KMS-11 (cell line): Measurements from ENCODE around the gene FBXW7.

Experiments
- H2AFZ ChIP-seq: fragments of 200-600 bp; sonication (generic); 2 replicates; pipeline ENCODE4 v1.6.1; 2016; ENCODE audit warnings: antibody characterized with exemption, mixed run types, low read depth
- H3K27ac ChIP-seq: fragments of 200-600 bp; sonication (generic); 2 replicates; pipeline ENCODE4 v1.6.1; 2016; ENCODE audit warnings: mild to moderate bottlenecking, mixed run types
- H3K27me3 ChIP-seq: fragments of 200-600 bp; sonication (generic); 2 replicates; pipeline ENCODE4 v1.6.1; 2017; ENCODE audit warnings: mild to moderate bottlenecking, low read depth, mixed run types, moderate library complexity; ENCODE audit not compliant: insufficient read depth
- H3K36me3 ChIP-seq: fragments of 200-600 bp; sonication (generic); 2 replicates; pipeline ENCODE4 v1.6.1; 2017; ENCODE audit warnings: mild to moderate bottlenecking, mixed run types; ENCODE audit not compliant: insufficient read depth
- H3K4me1 ChIP-seq: fragments of 200-600 bp; sonication (generic); 2 replicates; pipeline ENCODE4 v1.6.1; 2016; ENCODE audit warnings: mild to moderate bottlenecking, low read depth, mixed run types; ENCODE audit not compliant: poor library complexity, severe bottlenecking
- H3K4me2 ChIP-seq: fragments of 200-600 bp; sonication (generic); 2 replicates; pipeline ENCODE4 v1.7.0; 2016; ENCODE audit warnings: mild to moderate bottlenecking, mixed run types
- H3K4me3 ChIP-seq: fragments of 200-600 bp; sonication (generic); IDR thresholded peaks from 2 replicates; pipeline ENCODE4 v1.6.1; 2017; ENCODE audit warnings: low read depth, low read length, mixed read lengths; ENCODE audit not compliant: insufficient read depth
- H3K79me2 ChIP-seq: fragments of 200-600 bp; sonication (generic); 2 replicates; pipeline ENCODE4 v1.6.1; 2016; ENCODE audit warnings: low read depth, mixed run types; ENCODE audit not compliant: insufficient read depth
- H3K9ac ChIP-seq: fragments of 200-600 bp; sonication (generic); 2 replicates; pipeline ENCODE4 v1.6.1; 2016; ENCODE audit warnings: mild to moderate bottlenecking, mixed run types
- H4K20me1 ChIP-seq: fragments of 200-600 bp; sonication (generic); 2 replicates; pipeline ENCODE4 v1.6.1; 2016; ENCODE audit warnings: mild to moderate bottlenecking, mixed run types; ENCODE audit not compliant: insufficient read depth
- CTCF ChIP-seq: fragments of 200-600 bp; sonication (generic); conservative IDR thresholded peaks from 2 replicates; pipeline ENCODE4 v1.6.1; 2017; ENCODE audit warnings: low read depth, mild to moderate bottlenecking, antibody characterized with exemption, low read length, moderate library complexity, mixed read lengths

FBXW7 gene

DNA sequence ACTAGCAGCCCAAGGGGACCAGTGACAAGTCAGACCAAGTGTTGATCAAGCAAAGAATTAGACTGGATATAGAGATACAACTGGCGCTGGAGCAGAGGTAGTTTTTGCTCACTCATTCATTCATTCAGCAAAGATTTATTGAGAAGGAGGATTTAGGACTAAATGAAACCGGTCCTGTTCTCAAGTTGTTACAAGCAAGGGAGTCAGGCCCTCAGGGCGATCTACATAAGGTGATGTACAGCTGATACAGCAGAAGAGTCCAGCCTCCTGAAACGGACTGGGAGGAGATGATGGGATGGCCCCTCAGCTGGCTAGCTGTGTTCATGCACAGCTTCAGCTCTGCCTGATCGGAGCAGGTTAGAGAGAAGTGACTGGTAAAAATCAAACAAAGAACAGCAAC is 242.4 kb downstream of the FBXW7 start:
- Histone ChIP-seq H3K4me2 (no peak overlapping the region), H3K27me3 (no peaks in the 10 kb centered on the region), H3K4me3 (no peak overlapping the region), H3K79me2 (no peaks in the 10 kb centered on the region), H3K36me3 (no peaks in the 10 kb centered on the region), H3K4me1 (no peaks in the 10 kb centered on the region), H2AFZ (no peak overlapping the region), H3K27ac (no peak overlapping the region), H3K9ac (no peak overlapping the region), H4K20me1 (no peaks in the 10 kb centered on the region)
- TF ChIP-seq CTCF, result no peak

DNA sequence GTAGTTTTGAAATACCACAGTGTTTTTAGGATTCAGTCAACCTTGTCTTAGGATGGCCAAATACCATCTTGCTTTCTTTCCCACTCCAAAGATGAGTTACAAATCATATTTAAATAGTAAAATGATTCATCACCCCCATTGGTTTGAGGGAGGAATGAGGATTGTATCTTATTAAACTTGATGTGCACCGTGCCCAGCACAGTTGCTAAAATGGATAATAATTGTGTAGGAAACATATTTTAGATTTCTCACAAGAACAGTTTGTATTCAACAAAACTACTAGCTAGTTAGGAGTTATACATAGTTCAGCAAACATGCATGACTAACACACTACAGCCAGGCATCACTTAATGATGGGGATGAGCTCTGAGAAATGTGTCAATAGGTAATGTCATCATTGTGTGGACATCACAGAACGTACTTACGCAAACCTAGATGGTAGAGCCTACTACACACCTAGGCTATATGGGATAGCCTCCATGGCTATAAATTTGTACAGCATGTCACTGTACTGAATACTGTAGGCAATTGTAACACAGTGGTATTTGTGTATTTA is 245.4 kb downstream of the FBXW7 start:
- H3K27ac ChIP-seq, result no peak overlapping the region
- no peaks in the 10 kb centered on the region for H3K79me2 ChIP-seq
- no peak overlapping the region for H2AFZ ChIP-seq
- H3K36me3 ChIP-seq, result no peaks in the 10 kb centered on the region
- TF ChIP-seq CTCF, result no peak
- H3K4me2 ChIP-seq, result no peak overlapping the region
- H4K20me1 ChIP-seq, result no peaks in the 10 kb centered on the region
- no peaks in the 10 kb centered on the region for H3K4me1 ChIP-seq
- H3K4me3 ChIP-seq, result no peak overlapping the region
- no peaks in the 10 kb centered on the region for H3K27me3 ChIP-seq
- no peak overlapping the region for H3K9ac ChIP-seq

GRCh38 chr4:152289941-152290340 is 246.0 kb downstream of the FBXW7 start:
- H2AFZ ChIP-seq, result no peak overlapping the region
- H3K4me3 ChIP-seq, result no peak overlapping the region
- H3K9ac ChIP-seq, result no peak overlapping the region
- H3K4me1 ChIP-seq, result no peaks in the 10 kb centered on the region
- no peaks in the 10 kb centered on the region for H4K20me1 ChIP-seq
- no peak for TF ChIP-seq CTCF
- H3K4me2 ChIP-seq, result no peak overlapping the region
- H3K27me3 ChIP-seq, result no peaks in the 10 kb centered on the region
- no peak overlapping the region for H3K27ac ChIP-seq
- H3K36me3 ChIP-seq, result no peaks in the 10 kb centered on the region
- H3K79me2 ChIP-seq, result no peaks in the 10 kb centered on the region

GRCh38 chr4:152289541-152289940 is 246.4 kb downstream of the FBXW7 start:
- Histone ChIP-seq H3K4me1 (no peaks in the 10 kb centered on the region), H3K4me2 (no peak overlapping the region), H3K79me2 (no peaks in the 10 kb centered on the region), H3K9ac (no peak overlapping the region), H4K20me1 (no peaks in the 10 kb centered on the region), H3K27me3 (no peaks in the 10 kb centered on the region), H2AFZ (no peak overlapping the region), H3K27ac (no peak overlapping the region), H3K4me3 (no peak overlapping the region), H3K36me3 (no peaks in the 10 kb centered on the region)
- TF ChIP-seq CTCF, result no peak
